GM12878 (cell line): Measurements from ENCODE around the gene FERMT3. TPM values are rescaled to one million over a fixed set of nuclear protein-coding genes. Genes with fewer than 3 reads are reported as not detected.

ENCODE experiments used
- CREM ChIP-seq: IDR thresholded peaks from 2 replicates; pipeline ENCODE4 v1.6.1; 2014; ENCODE audit warnings: antibody characterized with exemption, low read depth
- ETV6 ChIP-seq, 2 experiments: fragments of 450-650 bp in 1 of 2; IDR thresholded peaks in 1 of 2; conservative IDR thresholded peaks in 1 of 2; 2 replicates each; pipeline ENCODE4 v1.6.1; 2014; ENCODE audit warnings: antibody characterized with exemption in 1 of 2, borderline replicate concordance in 1 of 2, low read depth in 1 of 2, mild to moderate bottlenecking in 1 of 2, moderate library complexity in 1 of 2
- JUNB ChIP-seq: IDR thresholded peaks from 2 replicates; pipeline ENCODE4 v1.6.1; 2016; ENCODE audit warnings: antibody characterized with exemption, mild to moderate bottlenecking
- MXI1 ChIP-seq: fragments of 150-350 bp; IDR thresholded peaks from 2 replicates; pipeline ENCODE4 v1.6.1; 2011; ENCODE audit warnings: low read depth, mild to moderate bottlenecking, inconsistent platforms, low read length, improper control_type of control experiment
- MYC ChIP-seq: IDR thresholded peaks from 2 replicates; pipeline ENCODE4 v1.6.1; 2011; ENCODE audit warnings: mild to moderate bottlenecking, low read length, moderate library complexity, inconsistent platforms; ENCODE audit not compliant: insufficient read depth, insufficient replicate concordance, insufficient read length, severe bottlenecking
- NFXL1 ChIP-seq: fragments of 450-650 bp; IDR thresholded peaks from 2 replicates; pipeline ENCODE4 v1.6.1; 2017; ENCODE audit warnings: antibody characterized with exemption, mild to moderate bottlenecking, borderline replicate concordance
- NFYB ChIP-seq: IDR thresholded peaks from 2 replicates; pipeline ENCODE4 v1.6.1; 2011; ENCODE audit warnings: low read depth, mild to moderate bottlenecking, low read length, improper control_type of control experiment, moderate library complexity; ENCODE audit not compliant: insufficient read depth
- NR2C2 ChIP-seq: IDR thresholded peaks from 2 replicates; pipeline ENCODE4 v1.6.1; 2011; ENCODE audit warnings: borderline replicate concordance, low read depth; ENCODE audit not compliant: control insufficient read depth, insufficient read length
- SMC3 ChIP-seq: IDR thresholded peaks from 2 replicates; pipeline ENCODE4 v1.6.1; 2011; ENCODE audit warnings: low read length, improper control_type of control experiment, borderline replicate concordance
- SREBF2 ChIP-seq: IDR thresholded peaks from 2 replicates; pipeline ENCODE4 v1.6.1; 2012; ENCODE audit warnings: mild to moderate bottlenecking, low read length
- ZBTB11 ChIP-seq: fragments of 450-650 bp; formaldehyde crosslinking; IDR thresholded peaks from 2 replicates; pipeline ENCODE4 v1.5.0; 2022; ENCODE audit warnings: mild to moderate bottlenecking, missing genetic modification characterization
- ZBTB33 ChIP-seq: fragments of 450-650 bp; IDR thresholded peaks from 2 replicates; pipeline ENCODE4 v1.6.1; 2017; ENCODE audit warnings: mild to moderate bottlenecking
- ZNF687 ChIP-seq: fragments of 450-650 bp; IDR thresholded peaks from 2 replicates; pipeline ENCODE4 v1.6.1; 2017; ENCODE audit warnings: mild to moderate bottlenecking, moderate library complexity
- polyA plus RNA-seq, 11 experiments: library from polyadenylated mRNA; depleted of rRNA in 4 of 11; unstranded in 6 of 11; stranded (reverse) in 5 of 11; fragments of >200 nt; fragmentation: Nextera tagmentation in 4 of 11; fragmentation: Illumina TruSeq in 1 of 11; extraction: Ambion mirVana in 4 of 11; extraction: Trizol in 1 of 11; gene quantifications; 1 replicate in 1 of 11; 2 replicates in 10 of 11; pipeline versions ENCODE4 v1.2.1 to v1.2.3, GENCODE V29; 2011 to 2016; ENCODE audit warnings: inconsistent platforms in 2 of 11, missing spikeins in 2 of 11, low read depth in 1 of 11
- total RNA-seq, 4 experiments: library from RNA; depleted of rRNA in 3 of 4; stranded (reverse); fragments of >200 nt in 3 of 4; fragmentation: Illumina TruSeq in 1 of 4; extraction: Trizol in 1 of 4; gene quantifications; 2 replicates each; pipeline versions ENCODE4 v1.2.1 to v1.2.3, GENCODE V29; 2013 to 2021

The FERMT3 gene
- total and polyA plus RNA-seq, 10 of the 15 experiments (the other 5 are each of a cell fraction or from before 2014, with no cell fraction given), result 2.0 to 211 (median 114) TPM

GRCh38 chr11:64245401-64245796 lies 38.9 kb downstream of the FERMT3 start (continued):
- TF ChIP-seq ZNF687 (no peak), SMC3 (no peak), ZBTB33 (no peak), MXI1 (no peak), JUNB (no peak), NFYB (no peak), MYC (no peak), CREM (no peak), NR2C2 (no peak), NFXL1 (no peak), ETV6 (conservative IDR thresholded peaks at IDR 0.05 in 1 of 2, IDR thresholded peaks at IDR 0.05 in 1 of 2; ENCODE audit: borderline replicate concordance in 1 of 2, low read depth in 1 of 2) (no peak), SREBF2 (no peak), ZBTB11 (CRISPR knock-in tag) (no peak)
